Vagina (tissue), 2 donors: ENCODE data around the gene DDOST.

Source experiments
- CTCF ChIP-seq, 3 experiments: fragments of 450-650 bp in 2 of 3; fragments of 200-600 bp in 1 of 3; sonication (generic) in 1 of 3; IDR thresholded peaks; one replicate each; pipeline ENCODE4 v1.5.1; 2017 to 2019; ENCODE audit warnings: antibody characterized with exemption in 3 of 3, mild to moderate bottlenecking in 2 of 3, moderate library complexity in 2 of 3
- POLR2A ChIP-seq, 2 donors: fragments of 450-650 bp; IDR thresholded peaks; one replicate each; pipeline ENCODE4 v1.6.1; 2017; ENCODE audit warnings: antibody characterized with exemption in 2 of 2, mild to moderate bottlenecking in 2 of 2, moderate library complexity in 2 of 2

GRCh38 chr1:20634594-20635084, 26.5 kb downstream of the DDOST start:
- TF ChIP-seq CTCF (IDR thresholded peaks at IDR 0.05), result no peak
- TF ChIP-seq POLR2A (IDR thresholded peaks at IDR 0.05), result no peak
